HG03097 (cell line): ENCODE data around the gene MCM10.

Source experiments
- ATAC-seq: cut with Tn5 transposase; IDR thresholded peaks from one replicate; pipeline ENCODE4 v1.9.1; 2021; ENCODE audit not compliant: unreplicated experiment, low FRiP score

The MCM10 gene

GRCh38 chr10:13163859-13164258 lies 2.5 kb downstream of the MCM10 start:
- no peak for ATAC-seq

- no peak for ATAC-seq
Measured at GRCh38 chr10:13165177-13165576, 3.8 kb downstream of the MCM10 start.

- ATAC-seq: no peak
Measured at GRCh38 chr10:13167568-13167967, 6.2 kb downstream of the MCM10 start.

- no peak for ATAC-seq
Measured at GRCh38 chr10:13168781-13169180, 7.4 kb downstream of the MCM10 start.

- ATAC-seq: no peak
Measured at GRCh38 chr10:13173616-13174015, 12.3 kb downstream of the MCM10 start.

GRCh38 chr10:13180788-13181187 lies 19.4 kb downstream of the MCM10 start:
- ATAC-seq: no peak

GRCh38 chr10:13182424-13182823 lies 21.1 kb downstream of the MCM10 start:
- ATAC-seq: no peak

GRCh38 chr10:13183625-13184024 lies 22.3 kb downstream of the MCM10 start:
- ATAC-seq: no peak

- ATAC-seq: no peak
Measured at GRCh38 chr10:13184276-13184675, 22.9 kb downstream of the MCM10 start.

- no peak for ATAC-seq
Measured at GRCh38 chr10:13184730-13185514, 23.6 kb downstream of the MCM10 start.

GRCh38 chr10:13187135-13187534 lies 25.8 kb downstream of the MCM10 start:
- ATAC-seq: no peak

GRCh38 chr10:13188593-13188992 lies 27.2 kb downstream of the MCM10 start:
- no peak for ATAC-seq

- ATAC-seq: no peak
Measured at GRCh38 chr10:13189961-13190360, 28.6 kb downstream of the MCM10 start.

GRCh38 chr10:13190816-13191215 lies 29.5 kb downstream of the MCM10 start:
- ATAC-seq: no peak

GRCh38 chr10:13191362-13191761 lies 30.0 kb downstream of the MCM10 start:
- ATAC-seq: no peak

GRCh38 chr10:13193637-13194036 lies 32.3 kb downstream of the MCM10 start:
- ATAC-seq: no peak

GRCh38 chr10:13195016-13195415 lies 33.7 kb downstream of the MCM10 start:
- ATAC-seq: no peak

- no peak for ATAC-seq
Measured at GRCh38 chr10:13201132-13201531, 39.8 kb downstream of the MCM10 start.

GRCh38 chr10:13206091-13206490 lies 44.7 kb downstream of the MCM10 start:
- ATAC-seq: no peak

GRCh38 chr10:13206546-13207443 lies 45.4 kb downstream of the MCM10 start:
- no peak for ATAC-seq

- ATAC-seq: no peak
Measured at GRCh38 chr10:13213163-13213562, 51.8 kb downstream of the MCM10 start.

GRCh38 chr10:13218878-13219277 lies 57.5 kb downstream of the MCM10 start:
- ATAC-seq: no peak
